IMR-90 (cell line): ENCODE measurements around the gene IL20RA. TPM values are rescaled to one million over a fixed set of nuclear protein-coding genes. Genes with fewer than 3 reads are reported as not detected.

ENCODE experiments used
- ATAC-seq: fragments of 200-7000 bp; cut with Tn5 transposase; 2 replicates; pipeline ENCODE4 v1.9.1; 2020; ENCODE audit warnings: low read depth, mild to moderate bottlenecking, moderate library complexity
- BruUV-seq: library from RNA; stranded (reverse); fragments of 400-500 nt; replicated peaks from 2 replicates; lab custom pipeline; 2021; lab: Mats Ljungman, UMichigan
- CTCF ChIA-PET: fragments of 300-600 bp; formaldehyde crosslinking; extraction: SDS; loops from one replicate; lab custom pipeline; 2021; ENCODE audit warnings: antibody characterized with exemption; lab: Yijun Ruan, JAX
- POLR2A ChIA-PET: fragments of 300-600 bp; sonication (Branson Sonifier 250); formaldehyde crosslinking; loops from one replicate; lab custom pipeline; 2022; ENCODE audit warnings: antibody characterized with exemption; ENCODE audit not compliant: unreplicated experiment; lab: Charles Lee
- DNase-seq: peaks from one replicate; pipeline ENCODE4 v3.0.0; 2013
- H2AFZ ChIP-seq: replicated peaks from 2 replicates; pipeline ENCODE3; 2013; ENCODE audit warnings: low read length, mild to moderate bottlenecking; ENCODE audit not compliant: poor library complexity
- H2AK5ac ChIP-seq: 2 replicates; pipeline ENCODE4 v1.6.1; 2013; ENCODE audit warnings: low read depth, low read length, inconsistent platforms
- H2AK9ac ChIP-seq: replicated peaks from 2 replicates; pipeline ENCODE3; 2013; ENCODE audit warnings: mild to moderate bottlenecking, low read depth, low read length, moderate library complexity; ENCODE audit not compliant: poor library complexity
- H2BK120ac ChIP-seq: 2 replicates; pipeline ENCODE4 v1.6.1; 2013; ENCODE audit warnings: low read depth, low read length, inconsistent platforms
- H2BK15ac ChIP-seq: 3 replicates; pipeline ENCODE4 v1.6.1; 2013; ENCODE audit warnings: low read depth, low read length, inconsistent platforms
- H2BK20ac ChIP-seq: 2 replicates; pipeline ENCODE4 v1.6.1; 2013; ENCODE audit warnings: low read depth, mild to moderate bottlenecking, inconsistent platforms, low read length, moderate library complexity
- H2BK5ac ChIP-seq: 2 replicates; pipeline ENCODE4 v1.6.1; 2013; ENCODE audit warnings: mild to moderate bottlenecking, low read depth, low read length, inconsistent platforms; ENCODE audit not compliant: poor library complexity, severe bottlenecking
- H3K14ac ChIP-seq: replicated peaks from 2 replicates; pipeline ENCODE4 v1.6.1; 2013; ENCODE audit warnings: low read depth, low read length, inconsistent platforms
- H3K18ac ChIP-seq: 2 replicates; pipeline ENCODE4 v1.6.1; 2013; ENCODE audit warnings: low read depth, low read length, control low read depth
- H3K23ac ChIP-seq: 2 replicates; pipeline ENCODE4 v1.6.1; 2013; ENCODE audit warnings: low read depth, low read length, inconsistent platforms
- H3K27ac ChIP-seq: 2 replicates; pipeline ENCODE4 v1.5.1; 2013; ENCODE audit warnings: mild to moderate bottlenecking, control low read depth, low read length; ENCODE audit not compliant: insufficient read depth
- H3K27me3 ChIP-seq: 2 replicates; pipeline ENCODE4 v1.6.1; 2013; ENCODE audit warnings: low read length; ENCODE audit not compliant: control insufficient read depth, insufficient read depth
- H3K36me3 ChIP-seq: 2 replicates; pipeline ENCODE4 v1.6.1; 2013; ENCODE audit warnings: low read length, mixed read lengths; ENCODE audit not compliant: control insufficient read depth, insufficient read depth
- H3K4ac ChIP-seq: 2 replicates; pipeline ENCODE4 v1.6.1; 2013; ENCODE audit warnings: low read depth, low read length, inconsistent platforms
- H3K4me1 ChIP-seq: 2 replicates; pipeline ENCODE4 v1.6.1; 2013; ENCODE audit warnings: low read length, mixed read lengths; ENCODE audit not compliant: control insufficient read depth, insufficient read depth
- H3K4me2 ChIP-seq: 2 replicates; pipeline ENCODE4 v1.6.1; 2013; ENCODE audit warnings: low read depth, mild to moderate bottlenecking, control low read depth, low read length, moderate library complexity
- H3K4me3 ChIP-seq: 2 replicates; pipeline ENCODE4 v1.5.1; 2013; ENCODE audit warnings: low read depth, mild to moderate bottlenecking, control low read depth, low read length, moderate library complexity; ENCODE audit not compliant: insufficient read depth
- H3K56ac ChIP-seq: 2 replicates; pipeline ENCODE4 v1.6.1; 2013; ENCODE audit warnings: low read length, inconsistent platforms; ENCODE audit not compliant: insufficient read depth; ENCODE audit errors: extremely low read depth
- H3K79me1 ChIP-seq, 2 experiments: 2 replicates each; pipeline ENCODE4 v1.6.1; 2013; ENCODE audit warnings: low read length in 2 of 2, inconsistent platforms in 1 of 2, low read depth in 1 of 2
- H3K9ac ChIP-seq: 2 replicates; pipeline ENCODE4 v1.6.1; 2013; ENCODE audit warnings: low read depth, low read length, control low read depth
- H3K9me1 ChIP-seq: 2 replicates; pipeline ENCODE4 v1.6.1; 2013; ENCODE audit warnings: low read length, inconsistent platforms; ENCODE audit not compliant: insufficient read depth
- H3K9me3 ChIP-seq: 2 replicates; pipeline ENCODE4 v1.6.1; 2013; ENCODE audit warnings: low read length; ENCODE audit not compliant: control insufficient read depth, insufficient read depth
- H4K20me1 ChIP-seq: 2 replicates; pipeline ENCODE4 v1.6.1; 2013; ENCODE audit warnings: low read length, inconsistent platforms; ENCODE audit not compliant: insufficient read depth
- H4K5ac ChIP-seq: 2 replicates; pipeline ENCODE4 v1.6.1; 2013; ENCODE audit warnings: mild to moderate bottlenecking, low read depth, low read length, control low read depth
- H4K8ac ChIP-seq, 2 experiments: 2 replicates each; pipeline ENCODE4 v1.6.1; 2013; ENCODE audit warnings: low read depth in 2 of 2, low read length in 2 of 2, control low read depth in 1 of 2, inconsistent platforms in 1 of 2
- H4K91ac ChIP-seq: 2 replicates; pipeline ENCODE4 v1.6.1; 2013; ENCODE audit warnings: low read depth, low read length, inconsistent platforms; ENCODE audit not compliant: insufficient read depth
- MAFK ChIP-seq: IDR thresholded peaks from 2 replicates; pipeline ENCODE4 v1.6.1; 2012; ENCODE audit warnings: low read depth, low read length, improper control_type of control experiment
- NFE2L2 ChIP-seq: fragments of 150-350 bp; IDR thresholded peaks from 2 replicates; pipeline ENCODE4 v1.6.1; 2016; ENCODE audit warnings: low read depth, mild to moderate bottlenecking, low read length
- WGBS, 2 experiments: methylation state at CpG; one replicate each; pipeline versions ENCODE4 v1.1.5 to v1.1.7; 2013; ENCODE audit warnings: missing lambda C conversion rate in 2 of 2; ENCODE audit not compliant: insufficient read length in 1 of 2; ENCODE audit errors: extremely low coverage in 2 of 2; 5-methylcytosine and 5-hydroxymethylcytosine counted together
- dilution Hi-C: fragments of 300-500 bp; cut with HindIII; formaldehyde crosslinking; loops from one replicate; pipeline ENCODE4 v1.14.3; 2018; ENCODE audit warnings: low sequenced_read_pairs; ENCODE audit not compliant: unreplicated experiment
- in situ Hi-C: fragments of 300-500 bp; cut with MboI; formaldehyde crosslinking; loops from 3 replicates; pipeline ENCODE4 v1.14.3; 2019; ENCODE audit warnings: low sequenced_read_pairs, inconsistent platforms, mixed read lengths
- intact Hi-C: fragments of 100-400 bp; cut with micrococcal nuclease; formaldehyde crosslinking; loops from 2 replicates; pipeline ENCODE4 v1.10.0; 2022
- polyA plus RNA-seq, 3 experiments: library from polyadenylated mRNA; depleted of rRNA; stranded (reverse); fragments of >200 nt; gene quantifications; 2 replicates each; pipeline ENCODE4 v1.2.3, GENCODE V29; 2012; ENCODE audit warnings: low replicate concordance in 1 of 3
- total RNA-seq: library from RNA; depleted of rRNA; stranded (reverse); fragments of >200 nt; gene quantifications from 2 replicates; pipeline ENCODE4 v1.2.3, GENCODE V29; 2012

IL20RA gene
- total and polyA plus RNA-seq, 2 of the 4 experiments (the other 2 are of a cell fraction), result 0.02 TPM; not detected in 1

- no peaks in the 10 kb centered on the region for H3K9me3 ChIP-seq
- H2AK9ac ChIP-seq, result no peak overlapping the region
- peaks cover 5% of the 10 kb centered on the region for H3K27me3 ChIP-seq
- H4K8ac ChIP-seq, result no peak overlapping the region
- H4K20me1 ChIP-seq, result no peaks in the 10 kb centered on the region
- ATAC-seq (no peak), DNase-seq (no peak)
- dilution Hi-C loops, result no loop called here
- no peak overlapping the region for H3K14ac ChIP-seq
- TF ChIP-seq MAFK (0 out of 2 replicates have a peak, but pooled peaks have one; percentile 24), NFE2L2 (no peak)
- H3K79me1 ChIP-seq, result no peaks in the 10 kb centered on the region
- no peaks in the 10 kb centered on the region for H3K9me1 ChIP-seq
- H3K36me3 ChIP-seq, result no peaks in the 10 kb centered on the region
- no peak overlapping the region for H3K9ac ChIP-seq
- no peak overlapping the region for H2BK20ac ChIP-seq
- no peak overlapping the region for H4K5ac ChIP-seq
- no peak overlapping the region for H2BK120ac ChIP-seq
- H3K4ac ChIP-seq, result no peak overlapping the region
- no peaks in the 10 kb centered on the region for H3K4me1 ChIP-seq
- no peak overlapping the region for H3K4me3 ChIP-seq
- CTCF ChIA-PET, result interaction anchor here (1.4 kb wide), 1 partner anchor 23 kb away, joined by 3 read pairs; no protein-coding TSS in a partner anchor
- no peak overlapping the region for H3K18ac ChIP-seq
- H2AFZ ChIP-seq, result no peak overlapping the region
- no peak overlapping the region for H2AK5ac ChIP-seq
- H4K91ac ChIP-seq, result no peak overlapping the region
- H3K27ac ChIP-seq, result no peak overlapping the region
- H2BK15ac ChIP-seq, result no peak overlapping the region
- WGBS, 2 experiments, result no CpG with 5 or more reads among the region's 6 CpGs
- no peak overlapping the region for H2BK5ac ChIP-seq
- intact Hi-C loops, result no loop called here
- POLR2A ChIA-PET, result interaction anchor here (0.6 kb wide), 1 partner anchor 195 kb away, joined by 3 read pairs; no protein-coding TSS in a partner anchor
- H3K56ac ChIP-seq, result no peak overlapping the region
- no TSS peak for BruUV-seq
- H3K23ac ChIP-seq, result no peak overlapping the region
- H3K4me2 ChIP-seq, result no peak overlapping the region
- in situ Hi-C loops, result no loop called here
Measured at GRCh38 chr6:137036566-137037300, 8.0 kb downstream of the IL20RA start.
